Activated T-helper 1 cell treated with anti-CD3 and anti-CD28 coated beads, Interleukin-12 subunit alpha, Interleukin-12 subunit beta, Interleukin-2, Interleukin-4 antibody, amounts not matched to agents 30 ng/mL and 10 ng/mL and 1 ng/mL, durations not matched to agents 14 hours and 24 hours and 36 hours (primary cell): Measurements from ENCODE around the gene RPP30. TPM values are rescaled to one million over a fixed set of nuclear protein-coding genes. Genes with fewer than 3 reads are reported as not detected.

Source experiments
- DNase-seq: peaks from one replicate; pipeline ENCODE4 v3.0.0; 2021; ENCODE audit warnings: low spot score
- H3K27ac Mint-ChIP-seq: one replicate; pipeline ENCODE4 v1.8.0; 2021; ENCODE audit warnings: mild to moderate bottlenecking, mixed read lengths
- H3K27me3 Mint-ChIP-seq: one replicate; pipeline ENCODE4 v1.8.0; 2022; ENCODE audit warnings: mild to moderate bottlenecking, moderate library complexity, mixed read lengths; ENCODE audit not compliant: insufficient read depth
- H3K36me3 Mint-ChIP-seq: one replicate; pipeline ENCODE4 v1.8.0; 2021; ENCODE audit warnings: low read depth, mixed read lengths
- H3K4me1 Mint-ChIP-seq: one replicate; pipeline ENCODE4 v1.8.0; 2021; ENCODE audit warnings: low read depth, mixed read lengths
- H3K4me3 Mint-ChIP-seq: one replicate; pipeline ENCODE4 v1.8.0; 2021; ENCODE audit warnings: mild to moderate bottlenecking, moderate library complexity, mixed read lengths
- H3K9me3 Mint-ChIP-seq: one replicate; pipeline ENCODE4 v1.8.0; 2021; ENCODE audit warnings: mixed read lengths
- intact Hi-C: fragments of 100-400 bp; cut with micrococcal nuclease; formaldehyde crosslinking; loops from one replicate; pipeline ENCODE4 v1.15.1; 2024
- total RNA-seq: library from RNA; stranded (reverse); gene quantifications from 2 replicates; pipeline ENCODE4 v1.2.3, GENCODE V29; 2022

Gene RPP30
- 78.3 and 80.4 TPM in 2 replicates for total RNA-seq

GRCh38 chr10:90871766-90872647 is at the start of gene RPP30:
Gene RPP30 (plus strand): TSS chr10:90871974. CDS start chr10:90871987, 13 bp downstream.
- peak within 1 kb of the TSS; percentile 97 for H3K4me3 Mint-ChIP-seq
- intact Hi-C loops: loop anchor here (1.0 to 10.0 kb wide), 14 partner anchors 15 to 1813 kb away; partner anchors contain the start of genes CPEB3, HECTD2, HHEX and KIF20B
- peak within 1 kb of the TSS; percentile 91 for H3K27ac Mint-ChIP-seq
- DNase-seq: peak; percentile 82
- peaks cover 29% of the 10 kb centered on the region for H3K27me3 Mint-ChIP-seq
- peaks cover 4% of the 10 kb centered on the region for H3K9me3 Mint-ChIP-seq
- peaks cover 11% of the 10 kb centered on the region for H3K36me3 Mint-ChIP-seq
- peaks cover 39% of the 10 kb centered on the region for H3K4me1 Mint-ChIP-seq

GRCh38 chr10:90822508-90822907 is 49.3 kb upstream of the RPP30 start:
- Mint-ChIP-seq H3K4me1 (no peaks in the 10 kb centered on the region), H3K4me3 (no peak overlapping the region), H3K9me3 (peaks cover 8% of the 10 kb centered on the region), H3K36me3 (no peaks in the 10 kb centered on the region), H3K27me3 (peaks cover 8% of the 10 kb centered on the region), H3K27ac (no peak overlapping the region)
- intact Hi-C loops: no loop called here
- DNase-seq: no peak

- Mint-ChIP-seq H3K27ac (no peak overlapping the region), H3K27me3 (no peaks in the 10 kb centered on the region), H3K36me3 (no peaks in the 10 kb centered on the region), H3K9me3 (no peaks in the 10 kb centered on the region), H3K4me1 (no peaks in the 10 kb centered on the region), H3K4me3 (no peak overlapping the region)
- intact Hi-C loops: no loop called here
- no peak for DNase-seq
Measured at GRCh38 chr10:90832111-90832510, 39.7 kb upstream of the RPP30 start.

- Mint-ChIP-seq H3K4me3 (no peak overlapping the region), H3K27ac (no peak overlapping the region), H3K36me3 (no peaks in the 10 kb centered on the region), H3K4me1 (no peaks in the 10 kb centered on the region), H3K27me3 (no peaks in the 10 kb centered on the region), H3K9me3 (no peaks in the 10 kb centered on the region)
- intact Hi-C loops: no loop called here
- no peak for DNase-seq
Measured at GRCh38 chr10:90834326-90834725, 37.4 kb upstream of the RPP30 start.

- H3K27ac Mint-ChIP-seq: no peak overlapping the region
Measured at GRCh38 chr10:90837486-90837885, 34.3 kb upstream of the RPP30 start.

GRCh38 chr10:90842725-90843124 is 29.0 kb upstream of the RPP30 start:
- no peak overlapping the region for H3K27ac Mint-ChIP-seq
- no peak overlapping the region for H3K4me3 Mint-ChIP-seq
- H3K4me1 Mint-ChIP-seq: no peaks in the 10 kb centered on the region
- H3K9me3 Mint-ChIP-seq: no peaks in the 10 kb centered on the region
- intact Hi-C loops: no loop called here
- no peak for DNase-seq
- peaks cover 8% of the 10 kb centered on the region for H3K27me3 Mint-ChIP-seq
- no peaks in the 10 kb centered on the region for H3K36me3 Mint-ChIP-seq

More at GRCh38 chr10:90837486-90837885, 34.3 kb upstream of the RPP30 start:
- Mint-ChIP-seq H3K36me3 (no peaks in the 10 kb centered on the region), H3K4me1 (no peaks in the 10 kb centered on the region), H3K4me3 (no peak overlapping the region), H3K27me3 (no peaks in the 10 kb centered on the region), H3K9me3 (no peaks in the 10 kb centered on the region)
- intact Hi-C loops: no loop called here
- no peak for DNase-seq

GRCh38 chr10:90845726-90846125 is 26.0 kb upstream of the RPP30 start:
- no peak for DNase-seq
- Mint-ChIP-seq H3K27ac (no peak overlapping the region), H3K9me3 (peaks cover 5% of the 10 kb centered on the region), H3K27me3 (peaks cover 8% of the 10 kb centered on the region), H3K4me3 (no peak overlapping the region), H3K36me3 (peaks cover 2% of the 10 kb centered on the region), H3K4me1 (peaks cover 7% of the 10 kb centered on the region)
- intact Hi-C loops: no loop called here

- Mint-ChIP-seq H3K36me3 (peaks cover 3% of the 10 kb centered on the region), H3K9me3 (peaks cover 12% of the 10 kb centered on the region), H3K27me3 (peaks cover 10% of the 10 kb centered on the region), H3K27ac (no peak overlapping the region), H3K4me3 (no peak overlapping the region), H3K4me1 (peaks cover 7% of the 10 kb centered on the region)
- no peak for DNase-seq
- intact Hi-C loops: no loop called here
Measured at GRCh38 chr10:90846746-90847145, 25.0 kb upstream of the RPP30 start.

GRCh38 chr10:90847436-90847835 is 24.3 kb upstream of the RPP30 start:
- Mint-ChIP-seq H3K27me3 (peaks cover 11% of the 10 kb centered on the region), H3K4me1 (peaks cover 7% of the 10 kb centered on the region), H3K9me3 (peaks cover 14% of the 10 kb centered on the region), H3K27ac (no peak overlapping the region), H3K4me3 (no peak overlapping the region), H3K36me3 (peaks cover 4% of the 10 kb centered on the region)
- intact Hi-C loops: no loop called here
- DNase-seq: no peak

- Mint-ChIP-seq H3K27me3 (peaks cover 15% of the 10 kb centered on the region), H3K4me3 (no peak overlapping the region), H3K27ac (no peak overlapping the region), H3K9me3 (peaks cover 14% of the 10 kb centered on the region), H3K36me3 (peaks cover 4% of the 10 kb centered on the region), H3K4me1 (peaks cover 7% of the 10 kb centered on the region)
- DNase-seq: no peak
- intact Hi-C loops: no loop called here
Measured at GRCh38 chr10:90849956-90850749, 21.6 kb upstream of the RPP30 start.

GRCh38 chr10:90855126-90855525 is 16.6 kb upstream of the RPP30 start:
- peaks cover 4% of the 10 kb centered on the region for H3K36me3 Mint-ChIP-seq
- H3K4me1 Mint-ChIP-seq: peaks cover 23% of the 10 kb centered on the region
- H3K27ac Mint-ChIP-seq: no peak overlapping the region
- peaks cover 14% of the 10 kb centered on the region for H3K9me3 Mint-ChIP-seq
- H3K4me3 Mint-ChIP-seq: no peak overlapping the region
- no peak for DNase-seq
- intact Hi-C loops: no loop called here
- H3K27me3 Mint-ChIP-seq: peaks cover 54% of the 10 kb centered on the region

GRCh38 chr10:90856261-90856660 is 15.5 kb upstream of the RPP30 start:
- peak overlapping the region; percentile 58 for H3K4me3 Mint-ChIP-seq
- H3K4me1 Mint-ChIP-seq: peaks cover 17% of the 10 kb centered on the region
- H3K36me3 Mint-ChIP-seq: peaks cover 2% of the 10 kb centered on the region
- H3K27me3 Mint-ChIP-seq: peaks cover 62% of the 10 kb centered on the region
- DNase-seq: no peak
- peaks cover 5% of the 10 kb centered on the region for H3K9me3 Mint-ChIP-seq
- H3K27ac Mint-ChIP-seq: no peak overlapping the region
- intact Hi-C loops: loop anchor here (2.0 kb wide), 1 partner anchor 15 kb away; the partner anchor contains the start of gene RPP30
